Measurements from ENCODE around the gene CORO7.

- no peak for TF ChIP-seq CTCF (IDR thresholded peaks at IDR 0.05; ENCODE audit: low read depth, low read length)
- no peak for TF ChIP-seq EZH2phosphoT487 (IDR thresholded peaks at IDR 0.05; ENCODE audit: low read depth)
Observed at GRCh38 chr16:4344983-4345835, 71.2 kb downstream of the CORO7 start.

Data from OCI-LY3 (cell line).